HEK293 (cell line): Measurements from ENCODE around the gene TRIM61.

Source experiments
- ZNF169 ChIP-seq: fragments of 450-650 bp; formaldehyde crosslinking; IDR thresholded peaks from 2 replicates; pipeline ENCODE4 v1.5.1; 2016; ENCODE audit warnings: missing biosample characterization, missing genetic modification characterization
- ZNF274 ChIP-seq, 2 experiments: fragments of 200-500 bp in 1 of 2; fragments of 450-650 bp in 1 of 2; sonication (Bioruptor generic) in 1 of 2; formaldehyde crosslinking in 1 of 2; IDR thresholded peaks; 2 replicates each; pipeline versions ENCODE4 v1.5.1 to v1.6.1; 2014 to 2016; ENCODE audit warnings: borderline replicate concordance in 1 of 2, inconsistent platforms in 1 of 2, low read length in 1 of 2, missing biosample characterization in 1 of 2, missing genetic modification characterization in 1 of 2
- ZNF623 ChIP-seq: fragments of 450-650 bp; formaldehyde crosslinking; IDR thresholded peaks from 2 replicates; pipeline ENCODE4 v1.5.1; 2016; ENCODE audit warnings: missing biosample characterization, missing genetic modification characterization
- ZNF76 ChIP-seq: fragments of 450-650 bp; formaldehyde crosslinking; IDR thresholded peaks from 2 replicates; pipeline ENCODE4; 2016; ENCODE audit warnings: low read depth, missing biosample characterization, missing genetic modification characterization, borderline replicate concordance
- ZNF785 ChIP-seq: fragments of 450-650 bp; formaldehyde crosslinking; IDR thresholded peaks from 2 replicates; pipeline ENCODE4 v1.5.1; 2016; ENCODE audit warnings: missing biosample characterization, missing genetic modification characterization
- TF ChIP-seq, protein P1 (sequence below): fragments of 450-650 bp; formaldehyde crosslinking; IDR thresholded peaks from 2 replicates; pipeline ENCODE4 v1.5.1; 2016; ENCODE audit warnings: missing biosample characterization, missing genetic modification characterization
- TF ChIP-seq, protein P2 (sequence below): IDR thresholded peaks from 2 replicates; pipeline ENCODE4 v1.6.1; 2011; ENCODE audit warnings: mild to moderate bottlenecking, low read depth, low read length, borderline replicate concordance
- TF ChIP-seq, protein P3 (sequence below): fragments of 450-650 bp; formaldehyde crosslinking; IDR thresholded peaks from 2 replicates; pipeline ENCODE4 v1.5.1; 2016; ENCODE audit warnings: missing biosample characterization, missing genetic modification characterization
- TF ChIP-seq, protein P4 (sequence below): fragments of 450-650 bp; formaldehyde crosslinking; IDR thresholded peaks from 2 replicates; pipeline ENCODE4 v1.5.1; 2016; ENCODE audit warnings: missing biosample characterization, missing genetic modification characterization

DNA sequence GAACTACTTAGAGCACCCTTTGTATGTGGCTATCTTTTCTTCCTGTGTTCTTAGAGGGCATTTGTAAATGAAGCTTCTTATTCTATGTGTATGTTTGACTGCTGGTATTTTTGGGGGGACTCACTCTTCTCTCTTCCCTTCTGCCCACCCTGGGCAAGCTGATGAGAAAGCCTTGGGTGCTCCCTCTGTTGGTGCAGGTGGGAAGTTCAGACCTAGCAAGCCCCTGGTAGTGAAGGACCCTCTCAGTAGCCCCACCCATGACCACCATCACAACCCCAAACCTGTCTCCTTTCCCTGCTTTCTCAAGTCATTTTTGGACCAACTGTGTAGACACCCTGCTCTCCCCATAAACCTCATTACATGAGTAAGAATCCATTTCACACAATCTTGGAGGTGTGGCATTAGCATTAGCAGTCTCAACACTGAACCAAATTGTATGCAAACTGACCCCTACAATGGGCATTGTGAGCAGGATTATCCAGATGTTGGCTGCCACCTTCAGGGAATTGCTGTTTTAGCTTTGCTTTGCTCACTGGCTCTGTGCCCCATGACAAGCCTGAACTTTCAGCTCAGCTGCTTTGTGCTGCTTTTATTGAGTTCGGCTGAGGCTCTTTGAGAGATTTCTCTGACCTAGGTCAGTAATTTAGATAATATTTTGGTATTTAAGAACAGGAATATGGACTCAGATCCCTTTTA is 27.9 kb downstream of the TRIM61 start:
- TF ChIP-seq, protein P1, sequence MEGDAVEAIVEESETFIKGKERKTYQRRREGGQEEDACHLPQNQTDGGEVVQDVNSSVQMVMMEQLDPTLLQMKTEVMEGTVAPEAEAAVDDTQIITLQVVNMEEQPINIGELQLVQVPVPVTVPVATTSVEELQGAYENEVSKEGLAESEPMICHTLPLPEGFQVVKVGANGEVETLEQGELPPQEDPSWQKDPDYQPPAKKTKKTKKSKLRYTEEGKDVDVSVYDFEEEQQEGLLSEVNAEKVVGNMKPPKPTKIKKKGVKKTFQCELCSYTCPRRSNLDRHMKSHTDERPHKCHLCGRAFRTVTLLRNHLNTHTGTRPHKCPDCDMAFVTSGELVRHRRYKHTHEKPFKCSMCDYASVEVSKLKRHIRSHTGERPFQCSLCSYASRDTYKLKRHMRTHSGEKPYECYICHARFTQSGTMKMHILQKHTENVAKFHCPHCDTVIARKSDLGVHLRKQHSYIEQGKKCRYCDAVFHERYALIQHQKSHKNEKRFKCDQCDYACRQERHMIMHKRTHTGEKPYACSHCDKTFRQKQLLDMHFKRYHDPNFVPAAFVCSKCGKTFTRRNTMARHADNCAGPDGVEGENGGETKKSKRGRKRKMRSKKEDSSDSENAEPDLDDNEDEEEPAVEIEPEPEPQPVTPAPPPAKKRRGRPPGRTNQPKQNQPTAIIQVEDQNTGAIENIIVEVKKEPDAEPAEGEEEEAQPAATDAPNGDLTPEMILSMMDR = no peak
- TF ChIP-seq ZNF785 (tag by site-specific recombination) (no peak), ZNF623 (no peak), ZNF169 (tag by site-specific recombination) (no peak), ZNF274 (IDR thresholded peaks at IDR 0.05; ENCODE audit: low read length) (no peak), ZNF274 (tag by site-specific recombination; IDR thresholded peaks at IDR 0.05; ENCODE audit: borderline replicate concordance) (no peak), ZNF76 (no peak)
- TF ChIP-seq, protein P2, sequence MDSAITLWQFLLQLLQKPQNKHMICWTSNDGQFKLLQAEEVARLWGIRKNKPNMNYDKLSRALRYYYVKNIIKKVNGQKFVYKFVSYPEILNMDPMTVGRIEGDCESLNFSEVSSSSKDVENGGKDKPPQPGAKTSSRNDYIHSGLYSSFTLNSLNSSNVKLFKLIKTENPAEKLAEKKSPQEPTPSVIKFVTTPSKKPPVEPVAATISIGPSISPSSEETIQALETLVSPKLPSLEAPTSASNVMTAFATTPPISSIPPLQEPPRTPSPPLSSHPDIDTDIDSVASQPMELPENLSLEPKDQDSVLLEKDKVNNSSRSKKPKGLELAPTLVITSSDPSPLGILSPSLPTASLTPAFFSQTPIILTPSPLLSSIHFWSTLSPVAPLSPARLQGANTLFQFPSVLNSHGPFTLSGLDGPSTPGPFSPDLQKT = no peak
- TF ChIP-seq, protein P3, sequence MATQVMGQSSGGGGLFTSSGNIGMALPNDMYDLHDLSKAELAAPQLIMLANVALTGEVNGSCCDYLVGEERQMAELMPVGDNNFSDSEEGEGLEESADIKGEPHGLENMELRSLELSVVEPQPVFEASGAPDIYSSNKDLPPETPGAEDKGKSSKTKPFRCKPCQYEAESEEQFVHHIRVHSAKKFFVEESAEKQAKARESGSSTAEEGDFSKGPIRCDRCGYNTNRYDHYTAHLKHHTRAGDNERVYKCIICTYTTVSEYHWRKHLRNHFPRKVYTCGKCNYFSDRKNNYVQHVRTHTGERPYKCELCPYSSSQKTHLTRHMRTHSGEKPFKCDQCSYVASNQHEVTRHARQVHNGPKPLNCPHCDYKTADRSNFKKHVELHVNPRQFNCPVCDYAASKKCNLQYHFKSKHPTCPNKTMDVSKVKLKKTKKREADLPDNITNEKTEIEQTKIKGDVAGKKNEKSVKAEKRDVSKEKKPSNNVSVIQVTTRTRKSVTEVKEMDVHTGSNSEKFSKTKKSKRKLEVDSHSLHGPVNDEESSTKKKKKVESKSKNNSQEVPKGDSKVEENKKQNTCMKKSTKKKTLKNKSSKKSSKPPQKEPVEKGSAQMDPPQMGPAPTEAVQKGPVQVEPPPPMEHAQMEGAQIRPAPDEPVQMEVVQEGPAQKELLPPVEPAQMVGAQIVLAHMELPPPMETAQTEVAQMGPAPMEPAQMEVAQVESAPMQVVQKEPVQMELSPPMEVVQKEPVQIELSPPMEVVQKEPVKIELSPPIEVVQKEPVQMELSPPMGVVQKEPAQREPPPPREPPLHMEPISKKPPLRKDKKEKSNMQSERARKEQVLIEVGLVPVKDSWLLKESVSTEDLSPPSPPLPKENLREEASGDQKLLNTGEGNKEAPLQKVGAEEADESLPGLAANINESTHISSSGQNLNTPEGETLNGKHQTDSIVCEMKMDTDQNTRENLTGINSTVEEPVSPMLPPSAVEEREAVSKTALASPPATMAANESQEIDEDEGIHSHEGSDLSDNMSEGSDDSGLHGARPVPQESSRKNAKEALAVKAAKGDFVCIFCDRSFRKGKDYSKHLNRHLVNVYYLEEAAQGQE (tag by site-specific recombination) = no peak
- TF ChIP-seq, protein P4, sequence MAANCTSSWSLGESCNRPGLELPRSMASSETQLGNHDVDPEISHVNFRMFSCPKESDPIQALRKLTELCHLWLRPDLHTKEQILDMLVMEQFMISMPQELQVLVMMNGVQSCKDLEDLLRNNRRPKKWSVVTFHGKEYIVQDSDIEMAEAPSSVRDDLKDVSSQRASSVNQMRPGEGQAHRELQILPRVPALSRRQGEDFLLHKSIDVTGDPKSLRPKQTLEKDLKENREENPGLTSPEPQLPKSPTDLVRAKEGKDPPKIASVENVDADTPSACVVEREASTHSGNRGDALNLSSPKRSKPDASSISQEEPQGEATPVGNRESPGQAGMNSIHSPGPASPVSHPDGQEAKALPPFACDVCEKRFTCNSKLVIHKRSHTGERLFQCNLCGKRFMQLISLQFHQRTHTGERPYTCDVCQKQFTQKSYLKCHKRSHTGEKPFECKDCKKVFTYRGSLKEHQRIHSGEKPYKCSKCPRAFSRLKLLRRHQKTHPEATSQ (tag by site-specific recombination) = no peak
